Measurements from ENCODE around the gene ANKRD53.
"Not testable (repeated sequence)": the region's sequence is repeated elsewhere in the genome, so short reads cannot be mapped to it uniquely, and the experiment has no call there.

ANKRD53 gene

DNA sequence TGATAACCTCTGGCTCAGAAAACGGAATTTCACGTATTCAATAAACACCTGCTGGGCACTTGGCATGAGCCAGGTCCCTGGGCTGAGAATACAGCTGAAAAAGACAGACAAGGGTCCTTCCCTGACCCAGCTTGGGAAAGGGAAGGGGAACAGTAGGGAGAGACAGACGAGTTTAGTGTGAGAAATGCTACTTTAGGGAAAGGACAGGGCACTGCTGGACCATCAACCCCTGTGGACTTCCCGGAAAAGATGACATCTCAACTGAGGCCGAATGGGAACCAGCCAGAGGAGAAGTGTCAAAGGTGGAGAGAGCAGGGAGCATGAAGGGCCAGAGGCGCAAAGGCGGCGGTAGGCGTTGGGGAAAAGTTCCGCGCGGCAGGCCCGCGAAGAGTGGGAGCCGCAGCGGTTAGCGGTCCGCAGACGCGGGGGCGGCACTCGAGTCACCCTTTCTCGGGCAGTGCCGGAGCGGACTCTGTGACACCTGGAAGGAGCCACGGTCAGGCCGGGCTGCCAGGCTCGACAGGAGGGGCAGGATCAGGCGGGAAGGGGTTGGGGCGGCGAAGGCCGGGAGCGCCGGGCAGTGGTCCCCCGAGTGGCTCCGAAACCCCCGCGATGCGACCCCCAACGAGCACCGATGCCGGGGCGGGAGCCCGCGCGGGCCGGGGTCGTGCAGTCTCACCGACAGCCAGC, 15.7 kb downstream of the ANKRD53 start:
- Histone ChIP-seq H3K27me3 (ENCODE audit: control insufficient read depth, insufficient read depth, low read length) (no peaks in the 10 kb centered on the region), H3K4me1 (ENCODE audit: control insufficient read depth, insufficient read depth, low read length) (peaks cover 9% of the 10 kb centered on the region), H3K9ac (ENCODE audit: low read length) (peak overlapping the region; percentile 53), H3K9me3 (ENCODE audit: control insufficient read depth, insufficient read depth, low read depth, low read length) (no peaks in the 10 kb centered on the region), H3K4me3 (ENCODE audit: low read depth, low read length) (peak overlapping the region; percentile 90), H3K27ac (ENCODE audit: low read depth, low read length) (no peak overlapping the region), H3K36me3 (ENCODE audit: control insufficient read depth, insufficient read depth, low read length) (peaks cover 20% of the 10 kb centered on the region)

DNA sequence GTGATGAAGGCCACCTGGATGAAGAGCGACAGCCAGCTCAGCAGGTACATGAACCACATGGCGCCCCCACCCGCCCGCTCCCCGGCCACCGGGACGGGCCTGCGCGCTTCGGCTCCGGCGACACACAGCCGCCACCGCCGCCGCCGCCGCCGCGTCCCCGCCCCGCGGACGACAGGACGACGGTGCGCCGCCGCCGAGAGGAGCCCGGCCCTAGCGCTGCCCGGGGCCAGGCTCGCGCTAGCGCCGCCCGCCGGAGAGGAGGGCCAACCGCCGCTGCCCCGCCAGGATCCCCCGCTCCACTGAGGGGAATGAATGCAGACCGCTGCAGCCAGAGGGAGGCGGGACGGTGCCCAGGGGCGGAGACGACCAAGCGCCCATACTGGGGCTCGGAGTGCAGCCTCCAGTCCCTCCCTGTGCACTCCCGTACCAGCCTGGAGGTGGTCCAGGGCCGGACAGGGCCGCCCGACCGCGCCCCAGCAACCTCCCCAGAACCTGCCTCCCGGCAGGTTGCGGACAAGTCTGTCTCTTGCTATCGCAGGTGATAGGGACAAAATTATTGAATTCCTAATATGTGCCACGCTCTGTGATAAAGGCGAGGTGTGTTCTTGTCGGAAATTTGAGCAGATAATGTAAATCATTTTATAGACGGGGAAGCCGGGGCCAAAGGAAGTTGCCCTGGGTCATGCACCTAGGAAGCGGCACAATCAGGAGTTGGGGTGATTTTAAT, 16.4 kb downstream of the ANKRD53 start, which contains the start of gene TEX261:
TEX261 (minus strand) TSS at position 175 of the 727 bp plus-strand sequence; CDS start at position 59, 116 bp downstream.
- peak within 1 kb of the TSS; percentile 90 for H3K4me3 ChIP-seq (ENCODE audit: low read depth, low read length)
- H3K27me3 ChIP-seq (ENCODE audit: control insufficient read depth, insufficient read depth, low read length) = no peaks in the 10 kb centered on the region
- H3K27ac ChIP-seq (ENCODE audit: low read depth, low read length) = no peak within 1 kb of the TSS
- peaks cover 9% of the 10 kb centered on the region for H3K4me1 ChIP-seq (ENCODE audit: control insufficient read depth, insufficient read depth, low read length)
- no peaks in the 10 kb centered on the region for H3K9me3 ChIP-seq (ENCODE audit: control insufficient read depth, insufficient read depth, low read depth, low read length)
- H3K9ac ChIP-seq (ENCODE audit: low read length) = peak within 1 kb of the TSS; percentile 53
- peaks cover 13% of the 10 kb centered on the region for H3K36me3 ChIP-seq (ENCODE audit: control insufficient read depth, insufficient read depth, low read length)

DNA sequence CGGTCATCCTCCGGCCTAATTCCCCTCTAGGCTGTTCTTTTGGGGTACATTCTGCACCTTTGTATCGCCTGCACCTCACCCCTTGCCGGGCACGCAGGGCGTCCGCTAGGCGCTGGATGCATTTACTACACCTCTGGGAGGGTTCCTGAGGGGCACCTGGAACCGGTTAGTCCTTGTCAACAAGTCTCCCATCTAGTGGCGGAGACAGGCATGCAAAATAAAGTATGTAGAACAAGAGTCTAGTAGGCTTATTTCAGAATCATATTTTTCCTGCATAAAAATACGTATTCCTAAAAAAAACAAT, 16.9 kb downstream of the ANKRD53 start:
- H3K27ac ChIP-seq (ENCODE audit: low read depth, low read length) = no peak overlapping the region
- H3K9ac ChIP-seq (ENCODE audit: low read length) = peak overlapping the region; percentile 24
- H3K4me1 ChIP-seq (ENCODE audit: control insufficient read depth, insufficient read depth, low read length) = peaks cover 9% of the 10 kb centered on the region
- H3K36me3 ChIP-seq (ENCODE audit: control insufficient read depth, insufficient read depth, low read length) = peaks cover 9% of the 10 kb centered on the region
- H3K27me3 ChIP-seq (ENCODE audit: control insufficient read depth, insufficient read depth, low read length) = no peaks in the 10 kb centered on the region
- peak overlapping the region; percentile 90 for H3K4me3 ChIP-seq (ENCODE audit: low read depth, low read length)
- H3K9me3 ChIP-seq (ENCODE audit: control insufficient read depth, insufficient read depth, low read depth, low read length) = no peaks in the 10 kb centered on the region

DNA sequence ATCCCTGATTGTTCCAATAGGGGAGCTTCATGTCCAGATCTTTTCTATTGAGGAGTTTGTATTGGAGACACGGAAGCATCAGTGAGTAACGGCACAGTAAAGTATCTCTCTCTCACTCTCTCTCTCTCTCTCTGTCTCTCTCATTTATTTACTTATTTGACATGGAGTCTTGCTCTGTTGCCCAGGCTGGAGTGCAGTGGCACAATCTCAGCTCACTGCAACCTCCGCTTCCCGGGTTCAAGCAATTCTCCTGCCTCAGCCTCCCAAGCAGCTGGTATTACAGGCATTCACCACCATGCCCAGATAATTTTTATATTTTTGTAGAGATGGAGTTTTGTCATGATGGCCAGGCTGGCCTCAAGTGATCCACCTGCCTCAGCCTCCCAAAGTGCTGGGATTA, 20.5 kb downstream of the ANKRD53 start:
- peaks cover 21% of the 10 kb centered on the region for H3K4me1 ChIP-seq (ENCODE audit: control insufficient read depth, insufficient read depth, low read length)
- H3K9ac ChIP-seq (ENCODE audit: low read length); H3K27me3 ChIP-seq (ENCODE audit: control insufficient read depth, insufficient read depth, low read length); H3K27ac ChIP-seq (ENCODE audit: low read depth, low read length); H3K9me3 ChIP-seq (ENCODE audit: control insufficient read depth, insufficient read depth, low read depth, low read length); H3K36me3 ChIP-seq (ENCODE audit: control insufficient read depth, insufficient read depth, low read length); H3K4me3 ChIP-seq (ENCODE audit: low read depth, low read length): not testable (repeated sequence)

DNA sequence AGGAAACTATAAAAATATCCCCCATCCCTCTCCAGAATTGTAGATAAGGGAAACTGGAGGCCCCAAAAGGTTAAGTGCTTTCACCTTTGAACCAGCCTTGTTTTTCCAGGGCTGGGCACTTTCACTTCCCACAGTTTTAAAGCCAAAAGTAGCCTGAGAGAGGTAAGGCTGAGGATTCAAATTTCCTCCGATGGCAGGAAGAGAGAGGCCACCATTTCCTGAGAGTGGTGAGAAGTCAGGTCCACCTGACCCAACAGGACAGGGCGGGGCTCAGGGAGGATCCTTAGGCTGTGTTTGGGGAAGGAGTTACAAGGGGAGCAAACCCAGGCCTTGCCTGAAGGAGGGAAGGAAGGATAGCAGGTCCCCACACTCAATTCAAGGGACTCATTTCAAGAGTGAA, 20.9 kb downstream of the ANKRD53 start:
- Histone ChIP-seq H3K9me3 (ENCODE audit: control insufficient read depth, insufficient read depth, low read depth, low read length) (no peaks in the 10 kb centered on the region), H3K27ac (ENCODE audit: low read depth, low read length) (no peak overlapping the region), H3K4me3 (ENCODE audit: low read depth, low read length) (no peak overlapping the region), H3K4me1 (ENCODE audit: control insufficient read depth, insufficient read depth, low read length) (peaks cover 20% of the 10 kb centered on the region), H3K9ac (ENCODE audit: low read length) (no peak overlapping the region), H3K36me3 (ENCODE audit: control insufficient read depth, insufficient read depth, low read length) (no peaks in the 10 kb centered on the region), H3K27me3 (ENCODE audit: control insufficient read depth, insufficient read depth, low read length) (no peaks in the 10 kb centered on the region)

DNA sequence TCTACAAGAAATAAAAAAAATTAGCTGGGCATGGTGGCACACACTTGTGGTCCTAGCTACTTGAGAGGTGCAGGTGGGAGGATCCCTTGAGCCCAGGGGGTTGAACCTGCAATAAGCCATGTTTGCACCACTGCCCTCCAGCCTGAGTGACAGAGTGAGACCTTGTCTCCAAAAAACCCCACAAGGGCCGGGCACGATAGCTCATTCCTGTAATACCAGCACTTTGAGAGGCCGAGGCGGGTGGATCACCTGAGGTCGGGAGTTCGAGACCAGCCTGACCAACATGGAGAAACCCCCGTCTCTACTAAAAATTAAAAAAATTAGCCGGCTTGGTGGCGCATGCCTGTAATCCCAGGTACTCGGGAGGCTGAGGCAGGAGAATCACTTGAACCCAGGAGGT, 21.5 kb downstream of the ANKRD53 start:
- not testable (repeated sequence) for H3K9me3 ChIP-seq (ENCODE audit: control insufficient read depth, insufficient read depth, low read depth, low read length); H3K36me3 ChIP-seq (ENCODE audit: control insufficient read depth, insufficient read depth, low read length); H3K4me3 ChIP-seq (ENCODE audit: low read depth, low read length); H3K9ac ChIP-seq (ENCODE audit: low read length); H3K27me3 ChIP-seq (ENCODE audit: control insufficient read depth, insufficient read depth, low read length); H3K27ac ChIP-seq (ENCODE audit: low read depth, low read length)
- H3K4me1 ChIP-seq (ENCODE audit: control insufficient read depth, insufficient read depth, low read length) = peaks cover 20% of the 10 kb centered on the region

DNA sequence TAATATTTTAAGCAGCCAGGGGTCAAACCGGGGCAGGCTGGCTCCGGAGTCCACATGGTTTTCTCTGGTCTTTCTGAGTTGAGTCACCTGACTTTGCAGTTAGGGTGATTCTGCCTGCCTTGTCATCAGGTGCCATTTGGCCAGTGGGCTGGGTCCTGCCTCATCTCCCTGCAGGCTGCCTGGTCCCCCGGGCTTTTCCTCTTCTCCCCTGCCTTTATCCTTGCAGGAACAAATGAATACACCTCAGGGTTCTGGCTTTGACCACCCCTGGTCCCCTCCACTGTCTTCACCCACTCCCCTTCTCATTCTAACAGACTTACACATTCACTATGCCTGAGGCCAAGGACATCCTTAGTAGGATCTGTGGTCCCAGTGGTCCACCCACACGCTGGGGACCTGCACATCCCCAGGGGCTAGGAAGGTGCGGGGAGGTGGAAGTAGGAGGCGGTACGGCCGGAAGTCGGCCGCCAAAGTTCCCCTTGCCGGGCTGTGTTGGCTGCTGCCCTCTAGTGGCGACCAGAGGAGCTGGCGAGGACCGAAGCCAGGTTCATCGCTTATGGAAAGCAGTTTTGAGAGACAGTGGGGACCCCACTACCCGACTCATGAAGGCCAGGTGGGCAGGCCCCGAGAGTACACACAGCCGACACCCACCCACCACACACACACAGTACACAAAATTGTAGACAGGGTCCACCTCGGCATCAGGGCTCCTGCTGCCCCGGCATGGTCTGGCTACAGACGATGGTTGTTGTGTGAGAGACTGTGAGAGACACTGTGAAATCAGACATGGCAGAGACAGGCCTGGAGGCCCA, 22.6 kb downstream of the ANKRD53 start:
- Histone ChIP-seq H3K9ac (ENCODE audit: low read length) (no peak overlapping the region), H3K36me3 (ENCODE audit: control insufficient read depth, insufficient read depth, low read length) (no peaks in the 10 kb centered on the region), H3K4me3 (ENCODE audit: low read depth, low read length) (peak overlapping the region; percentile 45), H3K4me1 (ENCODE audit: control insufficient read depth, insufficient read depth, low read length) (peaks cover 20% of the 10 kb centered on the region), H3K27ac (ENCODE audit: low read depth, low read length) (no peak overlapping the region), H3K9me3 (ENCODE audit: control insufficient read depth, insufficient read depth, low read depth, low read length) (no peaks in the 10 kb centered on the region), H3K27me3 (ENCODE audit: control insufficient read depth, insufficient read depth, low read length) (no peaks in the 10 kb centered on the region)

DNA sequence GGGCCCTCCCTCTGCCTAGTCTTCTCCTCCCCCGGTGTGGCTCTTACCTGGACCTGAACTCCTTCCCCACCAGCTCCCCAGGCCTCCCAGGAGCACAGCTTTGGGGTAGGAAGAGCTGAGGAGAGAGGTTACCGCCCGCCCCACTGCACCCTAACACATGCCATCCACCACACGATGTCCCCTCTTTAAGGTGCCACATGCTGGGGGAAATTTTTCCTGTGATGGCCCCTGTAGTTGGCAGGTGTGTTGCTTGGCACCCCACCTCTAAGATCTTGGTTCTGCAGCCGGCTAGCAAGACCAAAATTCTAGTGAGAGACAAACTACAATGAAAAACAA, 23.1 kb downstream of the ANKRD53 start:
- H3K36me3 ChIP-seq (ENCODE audit: control insufficient read depth, insufficient read depth, low read length) = no peaks in the 10 kb centered on the region
- 0 out of 2 replicates have a peak overlapping the region, but pooled peaks have one; percentile 14 for H3K4me3 ChIP-seq (ENCODE audit: low read depth, low read length)
- no peak overlapping the region for H3K9ac ChIP-seq (ENCODE audit: low read length)
- H3K27me3 ChIP-seq (ENCODE audit: control insufficient read depth, insufficient read depth, low read length) = no peaks in the 10 kb centered on the region
- no peak overlapping the region for H3K27ac ChIP-seq (ENCODE audit: low read depth, low read length)
- no peaks in the 10 kb centered on the region for H3K9me3 ChIP-seq (ENCODE audit: control insufficient read depth, insufficient read depth, low read depth, low read length)
- peaks cover 20% of the 10 kb centered on the region for H3K4me1 ChIP-seq (ENCODE audit: control insufficient read depth, insufficient read depth, low read length)

DNA sequence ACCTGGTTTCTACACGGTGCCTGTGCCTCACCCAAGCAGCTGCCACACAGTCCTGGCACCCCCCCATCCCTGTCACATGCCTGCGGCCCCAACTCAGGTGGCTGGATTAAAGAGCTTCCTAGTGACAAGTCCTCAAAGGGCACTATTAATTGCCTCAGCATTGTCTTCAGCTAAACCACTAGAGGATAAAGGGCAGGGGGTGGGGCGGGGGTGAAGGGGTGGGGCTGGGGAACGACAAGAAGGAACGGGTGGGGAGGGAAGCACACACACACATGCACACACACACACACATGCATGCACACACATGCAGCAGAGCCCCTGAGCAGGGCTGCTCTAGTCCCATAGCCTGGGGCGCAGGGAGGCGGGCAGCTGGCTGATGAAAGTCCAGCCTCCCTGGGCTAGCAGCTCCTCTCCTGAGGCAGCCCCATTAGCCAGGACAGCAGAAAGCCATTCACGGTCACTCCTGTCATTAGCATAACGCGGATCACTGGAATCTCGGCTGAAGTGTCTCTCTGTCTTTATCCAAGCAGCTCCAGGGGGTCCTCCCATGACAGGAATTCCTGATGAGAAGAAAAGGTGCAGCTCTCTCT, 23.6 kb downstream of the ANKRD53 start:
- Histone ChIP-seq H3K36me3 (ENCODE audit: control insufficient read depth, insufficient read depth, low read length) (no peaks in the 10 kb centered on the region), H3K27me3 (ENCODE audit: control insufficient read depth, insufficient read depth, low read length) (no peaks in the 10 kb centered on the region), H3K27ac (ENCODE audit: low read depth, low read length) (no peak overlapping the region), H3K4me3 (ENCODE audit: low read depth, low read length) (peak overlapping the region; percentile 25; the same call in 1 of the 2 replicates), H3K9ac (ENCODE audit: low read length) (no peak overlapping the region), H3K4me1 (ENCODE audit: control insufficient read depth, insufficient read depth, low read length) (peaks cover 20% of the 10 kb centered on the region), H3K9me3 (ENCODE audit: control insufficient read depth, insufficient read depth, low read depth, low read length) (no peaks in the 10 kb centered on the region)

DNA sequence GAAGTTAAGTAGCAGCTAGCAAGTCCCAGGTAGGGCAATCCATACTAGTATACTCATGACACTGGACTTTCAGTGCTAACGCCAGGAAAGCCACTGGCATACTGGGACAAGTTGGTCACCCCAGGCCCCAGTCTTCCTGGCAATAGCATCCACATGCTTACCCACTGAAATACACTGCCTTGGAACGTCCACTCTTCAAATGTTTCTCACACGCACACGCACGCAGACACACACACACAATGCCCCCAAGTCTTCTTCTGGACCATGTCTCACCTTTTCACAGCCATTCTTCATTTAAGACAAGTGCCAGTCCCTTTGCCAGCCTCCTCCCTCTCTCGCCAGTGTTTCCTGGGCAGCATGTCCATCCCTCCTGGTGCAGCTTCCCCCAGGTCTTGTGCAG, 25.0 kb downstream of the ANKRD53 start:
- Histone ChIP-seq H3K36me3 (ENCODE audit: control insufficient read depth, insufficient read depth, low read length) (no peaks in the 10 kb centered on the region), H3K27me3 (ENCODE audit: control insufficient read depth, insufficient read depth, low read length) (no peaks in the 10 kb centered on the region), H3K9ac (ENCODE audit: low read length) (no peak overlapping the region), H3K9me3 (ENCODE audit: control insufficient read depth, insufficient read depth, low read depth, low read length) (no peaks in the 10 kb centered on the region), H3K4me3 (ENCODE audit: low read depth, low read length) (no peak overlapping the region), H3K4me1 (ENCODE audit: control insufficient read depth, insufficient read depth, low read length) (peaks cover 20% of the 10 kb centered on the region), H3K27ac (ENCODE audit: low read depth, low read length) (no peak overlapping the region)

Measured in HUES6 (cell line).